ENCODE measurements around the gene EPS8L2.
"Not testable (repeated sequence)": the region's sequence is repeated elsewhere in the genome, so short reads cannot be mapped to it uniquely, and the experiment has no call there.

EPS8L2 gene

DNA sequence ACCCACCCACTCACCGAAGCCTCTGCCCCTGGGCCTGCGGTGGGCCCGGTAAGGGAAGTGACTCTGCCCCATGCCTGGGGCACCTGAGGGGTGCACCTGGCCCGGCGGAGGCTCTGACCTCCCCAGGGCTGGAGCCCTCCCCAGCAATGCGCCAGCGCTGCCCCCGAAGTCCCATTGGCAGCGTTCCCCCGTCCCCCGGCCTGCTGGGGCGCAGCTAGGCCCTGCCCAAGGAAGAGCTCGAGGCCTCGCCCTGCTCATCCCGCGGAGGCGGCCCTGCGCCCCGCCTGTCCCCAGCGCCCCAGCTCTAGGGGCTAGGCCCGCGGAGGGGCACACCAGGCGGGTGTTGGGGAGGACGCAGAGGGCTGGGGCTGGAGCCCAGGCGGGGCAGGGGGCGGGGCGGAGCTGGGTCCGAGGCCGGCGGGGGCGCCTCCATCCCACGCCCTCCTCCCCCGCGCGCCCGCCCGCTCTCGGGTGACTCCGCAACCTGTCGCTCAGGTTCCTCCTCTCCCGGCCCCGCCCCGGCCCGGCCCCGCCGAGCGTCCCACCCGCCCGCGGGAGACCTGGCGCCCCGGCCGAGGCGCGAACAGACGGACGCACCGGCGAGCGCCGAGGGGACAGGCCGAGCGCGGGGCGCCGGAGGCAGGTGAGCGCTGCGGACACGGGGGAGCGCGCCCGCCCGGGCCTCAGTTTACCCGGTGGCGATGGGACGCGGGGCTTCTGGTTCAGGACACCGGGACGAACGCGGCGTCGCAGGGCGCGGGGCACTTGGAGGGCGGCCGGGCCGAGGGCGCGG is at the start of gene EPS8L2:
Gene EPS8L2 (plus strand): TSS at position 586 of the 793 bp plus-strand sequence. CDS start 3,177 bp downstream, outside the sequence.
- no peak for DNase-seq

DNA sequence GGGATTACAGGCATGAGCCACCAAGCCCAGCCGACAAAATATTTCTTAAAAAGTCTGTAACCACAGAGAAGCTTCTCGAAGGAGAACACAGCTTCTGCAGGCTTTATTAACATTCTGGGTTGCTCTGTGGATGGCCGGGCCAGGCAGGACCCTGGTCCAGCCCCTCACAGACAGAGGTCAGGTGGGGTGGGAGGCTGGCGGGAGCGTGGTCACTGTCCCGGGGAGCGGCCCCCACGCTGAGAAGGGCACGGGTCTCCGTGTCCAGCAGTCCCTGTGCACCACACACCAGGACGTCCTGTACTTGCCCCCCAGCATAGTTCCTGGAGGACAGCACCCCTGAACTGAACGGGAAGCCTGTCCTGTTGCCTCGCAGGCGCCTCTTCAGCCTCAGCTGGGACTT is 49.6 kb upstream of the EPS8L2 start:
- DNase-seq, result no peak

DNA sequence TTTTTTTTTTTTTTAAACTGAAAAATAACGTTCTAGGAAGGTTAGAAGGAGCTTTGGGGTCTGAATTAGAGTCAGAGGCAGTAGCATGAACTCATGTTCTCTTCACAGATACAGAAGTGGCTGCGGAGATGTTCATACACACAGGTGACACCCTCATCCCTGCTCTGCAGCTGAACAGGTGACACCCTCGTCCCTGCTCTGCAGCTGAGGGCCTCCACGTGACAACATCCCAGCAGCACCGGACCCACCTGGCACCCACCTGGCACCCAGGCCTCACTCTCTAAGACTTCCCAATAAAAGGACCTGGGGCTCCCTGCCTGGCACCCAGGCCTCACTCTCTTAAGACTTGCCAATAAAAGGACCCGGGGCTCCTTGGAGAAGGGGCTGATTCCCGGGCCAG is 49.2 kb upstream of the EPS8L2 start:
- no peak for DNase-seq

DNA sequence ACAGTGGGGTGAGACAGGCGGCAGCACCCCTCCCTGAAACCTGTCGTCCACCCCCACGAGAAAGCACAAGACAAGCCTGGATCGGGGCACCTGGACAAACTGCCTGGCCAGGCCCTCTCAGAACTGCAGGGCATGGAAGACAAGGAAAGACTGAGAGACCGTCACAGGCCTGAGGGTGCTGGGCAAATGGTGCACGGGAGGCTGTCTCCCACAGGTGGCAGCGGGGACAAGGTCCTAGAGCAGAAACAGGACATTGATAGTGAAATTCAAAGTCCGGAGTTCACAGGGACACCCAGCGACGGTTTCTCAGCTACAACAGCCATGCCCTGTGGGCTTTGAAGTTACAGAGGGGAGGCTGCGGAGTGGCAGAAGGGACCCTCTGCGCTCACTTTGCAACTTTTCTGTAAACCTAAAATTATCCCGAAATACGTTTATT is 48.3 kb upstream of the EPS8L2 start:
- no peak for DNase-seq

DNA sequence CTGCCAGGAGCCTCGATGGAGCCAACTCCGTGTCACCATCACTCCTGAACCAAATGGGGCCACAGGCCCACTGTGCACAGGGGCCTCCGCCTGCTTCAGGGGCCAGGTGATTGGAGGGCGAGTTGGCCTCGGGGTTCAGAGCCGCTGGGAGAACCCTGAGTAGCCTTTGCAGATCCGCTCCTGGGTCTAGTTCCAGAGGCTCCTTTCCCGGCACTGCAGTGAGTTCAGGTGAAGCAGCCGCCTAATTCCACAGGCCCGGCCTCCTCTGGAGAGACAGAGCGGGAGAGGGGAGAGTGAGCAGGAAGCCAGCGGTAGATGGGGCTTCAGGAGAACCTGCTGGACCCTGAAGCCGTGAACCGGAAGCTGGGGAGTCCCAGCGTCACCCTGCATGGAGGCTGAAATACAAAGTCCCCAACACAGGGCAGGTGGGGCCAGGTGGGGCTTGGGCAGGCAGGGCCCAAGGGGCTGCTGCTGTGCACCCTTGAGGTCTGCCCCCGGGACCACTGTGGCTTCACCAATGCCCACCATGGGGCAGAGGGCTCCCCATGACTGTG is 46.4 kb upstream of the EPS8L2 start:
- DNase-seq, result no peak

DNA sequence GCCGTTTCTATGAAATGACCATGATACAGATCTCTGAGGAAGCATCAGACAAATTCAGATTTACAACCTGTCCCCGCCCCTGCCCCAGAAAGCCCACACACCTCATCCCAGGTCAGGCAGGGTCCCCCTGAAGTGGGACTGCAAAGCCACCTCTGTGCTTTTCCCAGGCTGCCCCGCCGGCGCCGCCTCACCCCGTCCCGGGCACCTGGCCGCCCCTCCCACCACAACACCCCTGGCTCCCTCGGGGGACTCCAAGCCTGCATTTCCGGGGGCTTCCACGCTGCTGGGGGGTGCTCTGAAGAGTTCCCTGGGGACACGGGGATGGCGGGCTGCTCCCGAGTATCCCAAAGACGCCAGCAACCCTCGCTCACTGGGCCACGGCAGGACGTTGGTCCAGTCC is 45.8 kb upstream of the EPS8L2 start:
- no peak for DNase-seq

DNA sequence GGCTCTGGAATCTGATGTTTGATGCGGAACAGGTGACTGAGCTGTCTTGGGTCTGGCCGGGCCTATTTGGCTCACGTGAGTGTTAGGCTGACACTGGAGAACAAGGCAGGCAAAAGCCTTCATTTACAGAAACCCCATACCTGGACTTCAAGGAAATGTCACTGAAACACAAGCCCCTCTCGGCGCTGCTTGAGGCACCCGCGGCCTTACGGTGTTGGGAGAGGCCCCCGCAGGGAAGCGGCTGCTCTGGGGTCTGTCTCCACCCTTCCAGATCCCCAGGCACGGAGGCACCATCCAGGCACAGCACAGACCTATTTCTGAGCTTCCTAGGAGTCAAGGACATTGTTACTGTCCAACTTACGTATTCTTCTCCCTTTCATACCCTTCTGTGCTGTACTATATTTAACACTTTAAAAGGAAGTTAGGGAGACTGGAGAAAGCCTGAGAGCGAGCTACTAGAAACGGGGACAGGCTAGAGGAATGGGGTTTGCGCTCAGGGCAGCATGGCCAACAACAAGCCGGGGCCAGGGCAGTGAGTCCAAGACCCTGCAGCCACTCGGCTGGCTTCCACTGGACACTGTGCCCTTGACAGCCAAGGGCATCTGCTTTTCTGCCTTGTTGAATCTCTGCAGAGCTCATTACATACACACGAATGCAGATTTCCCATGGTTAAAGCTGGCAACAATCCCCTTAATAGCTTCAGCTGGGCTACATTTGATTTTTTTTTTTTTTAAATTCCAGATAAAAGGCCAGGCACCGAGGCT is 45.2 kb upstream of the EPS8L2 start:
- DNase-seq, result no peak

DNA sequence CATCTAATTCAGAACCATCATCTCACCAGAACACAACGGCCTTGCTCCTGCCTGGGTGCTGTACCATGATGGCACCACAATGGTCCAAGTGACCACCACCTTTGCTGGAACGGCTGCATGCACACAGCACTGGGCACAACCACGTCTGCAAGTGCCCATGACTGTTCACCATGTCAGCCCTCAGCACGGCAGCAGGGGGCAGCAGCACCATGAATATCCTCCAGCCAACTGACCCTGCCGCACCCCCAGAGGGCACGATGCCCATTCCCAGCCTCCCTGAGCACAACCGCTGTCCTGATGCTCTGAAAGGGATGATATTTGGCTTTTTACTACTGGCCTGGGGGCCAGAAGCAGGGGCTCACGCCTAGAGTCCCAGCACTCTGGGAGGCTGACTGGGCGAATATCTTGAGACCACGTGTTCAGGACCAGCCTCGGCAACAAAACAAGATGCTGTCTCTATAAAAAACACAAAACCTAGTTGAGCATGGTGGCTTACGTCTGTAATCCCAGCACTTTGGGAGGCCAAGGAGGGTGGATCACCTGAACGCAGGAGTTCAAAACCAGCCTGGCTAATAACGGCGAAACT is 43.2 kb upstream of the EPS8L2 start:
- peak; percentile 2 for DNase-seq

DNA sequence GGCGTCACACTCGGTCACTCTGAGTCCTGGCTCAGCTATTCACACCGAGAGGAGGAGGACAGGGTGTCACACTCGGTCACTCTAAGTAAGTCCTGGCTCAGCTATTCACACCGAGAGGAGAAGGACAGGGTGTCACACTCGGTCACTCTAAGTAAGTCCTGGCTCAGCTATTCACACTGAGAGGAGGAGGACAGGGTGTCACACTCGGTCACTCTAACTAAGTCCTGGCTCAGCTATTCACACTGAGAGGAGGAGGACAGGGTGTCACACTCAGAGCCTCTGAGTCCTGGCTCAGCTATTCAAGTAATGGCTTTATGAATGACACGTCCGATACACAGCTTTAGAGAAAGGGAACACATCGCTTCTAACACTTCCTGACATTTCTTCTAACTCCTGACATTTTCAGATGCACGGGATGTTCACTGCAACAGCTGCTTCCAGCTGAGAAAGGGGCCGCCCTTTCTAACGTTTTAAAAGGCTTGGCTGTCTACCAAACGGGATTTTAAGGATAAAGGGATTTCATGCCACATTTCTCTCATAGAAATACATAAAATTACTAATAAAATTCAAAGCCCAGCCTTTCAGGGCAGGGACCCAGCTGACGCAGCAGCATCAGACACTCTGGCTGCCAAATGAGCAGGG is 40.8 kb upstream of the EPS8L2 start:
- no peak for DNase-seq

DNA sequence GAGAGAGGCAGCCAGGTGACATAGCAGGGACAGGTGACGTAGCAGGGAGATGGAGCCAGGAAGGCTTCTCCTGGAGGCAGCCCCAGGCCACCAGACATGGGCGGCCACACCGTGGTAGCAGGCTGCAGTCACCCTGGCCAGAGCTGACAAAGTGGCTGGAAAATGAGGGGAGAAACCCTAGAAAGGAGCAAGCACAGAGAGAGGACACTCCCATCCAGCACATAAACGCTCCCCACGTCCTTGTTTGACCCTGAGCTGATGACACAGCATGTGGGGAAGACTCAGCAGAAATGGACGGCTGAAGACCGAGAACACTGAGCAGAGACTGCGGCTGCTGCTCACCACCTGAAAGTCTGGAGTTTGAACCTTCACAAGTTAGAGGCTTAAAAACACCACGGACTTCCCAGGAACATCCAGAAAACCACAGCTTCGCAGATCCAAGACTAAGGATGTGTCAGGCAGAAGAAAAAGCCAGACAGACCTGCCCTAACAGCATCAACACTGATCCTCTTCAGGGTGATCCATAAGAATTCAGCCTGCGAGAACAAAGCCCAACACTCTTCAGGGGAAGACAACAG is 40.2 kb upstream of the EPS8L2 start:
- DNase-seq, result no peak

DNA sequence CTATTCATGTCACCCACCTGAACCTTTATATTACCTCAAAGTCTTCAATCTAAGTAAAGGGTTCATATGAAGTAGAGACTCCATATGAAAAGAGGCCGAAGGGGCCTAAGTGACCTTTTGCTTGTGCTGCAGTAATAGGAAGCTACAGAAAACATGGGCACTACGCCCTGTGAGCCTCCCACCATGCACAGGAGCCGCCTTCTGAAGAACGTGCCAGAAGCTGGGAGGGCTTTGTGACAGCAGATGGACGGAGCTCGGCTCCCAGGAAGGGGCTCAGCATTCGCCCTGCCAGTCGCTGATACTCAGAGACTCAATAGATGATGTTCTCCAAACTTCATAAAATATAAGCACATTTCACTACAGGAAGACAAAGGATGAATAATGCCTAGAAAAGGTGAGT is 32.2 kb upstream of the EPS8L2 start:
- DNase-seq, result no peak

DNA sequence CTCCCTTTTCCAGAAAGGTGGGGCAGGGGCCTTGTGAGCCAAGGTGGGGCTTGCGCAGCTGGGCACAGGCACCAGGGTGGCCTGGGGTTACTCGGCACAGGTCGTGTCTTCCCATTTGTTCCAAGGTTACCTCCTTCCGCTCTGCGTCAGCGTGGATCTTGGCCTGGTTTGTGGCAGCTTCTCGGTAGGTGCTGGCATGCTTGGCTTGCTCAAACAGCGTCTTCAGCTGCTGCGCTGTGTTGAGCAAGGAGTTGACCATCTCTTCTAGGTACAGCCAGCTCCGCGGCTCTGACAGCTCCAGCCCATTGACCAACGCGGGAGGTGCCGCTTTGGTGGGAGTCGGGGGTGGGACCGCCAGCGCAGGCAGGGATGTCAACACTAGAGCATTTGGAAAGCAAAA is 31.6 kb upstream of the EPS8L2 start:
- DNase-seq, result no peak

DNA sequence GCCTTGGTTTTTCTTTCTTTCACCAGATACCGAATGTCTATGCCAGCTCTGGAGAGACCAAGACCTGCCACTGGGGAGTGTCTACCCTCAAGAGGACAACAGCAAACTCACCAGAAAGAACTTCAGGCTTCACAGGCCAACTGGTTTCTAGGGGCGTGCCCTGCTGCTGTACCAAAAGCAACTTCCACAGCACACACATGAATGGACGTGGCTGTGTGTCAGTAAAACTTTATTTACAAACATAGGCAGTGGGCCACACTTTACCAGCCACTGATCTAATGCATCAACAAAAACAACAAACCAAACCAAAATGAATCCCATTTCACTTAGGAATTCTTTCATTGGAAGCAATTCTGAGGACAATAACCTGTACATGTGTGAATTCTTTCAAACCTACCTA is 27.7 kb upstream of the EPS8L2 start:
- DNase-seq, result no peak

DNA sequence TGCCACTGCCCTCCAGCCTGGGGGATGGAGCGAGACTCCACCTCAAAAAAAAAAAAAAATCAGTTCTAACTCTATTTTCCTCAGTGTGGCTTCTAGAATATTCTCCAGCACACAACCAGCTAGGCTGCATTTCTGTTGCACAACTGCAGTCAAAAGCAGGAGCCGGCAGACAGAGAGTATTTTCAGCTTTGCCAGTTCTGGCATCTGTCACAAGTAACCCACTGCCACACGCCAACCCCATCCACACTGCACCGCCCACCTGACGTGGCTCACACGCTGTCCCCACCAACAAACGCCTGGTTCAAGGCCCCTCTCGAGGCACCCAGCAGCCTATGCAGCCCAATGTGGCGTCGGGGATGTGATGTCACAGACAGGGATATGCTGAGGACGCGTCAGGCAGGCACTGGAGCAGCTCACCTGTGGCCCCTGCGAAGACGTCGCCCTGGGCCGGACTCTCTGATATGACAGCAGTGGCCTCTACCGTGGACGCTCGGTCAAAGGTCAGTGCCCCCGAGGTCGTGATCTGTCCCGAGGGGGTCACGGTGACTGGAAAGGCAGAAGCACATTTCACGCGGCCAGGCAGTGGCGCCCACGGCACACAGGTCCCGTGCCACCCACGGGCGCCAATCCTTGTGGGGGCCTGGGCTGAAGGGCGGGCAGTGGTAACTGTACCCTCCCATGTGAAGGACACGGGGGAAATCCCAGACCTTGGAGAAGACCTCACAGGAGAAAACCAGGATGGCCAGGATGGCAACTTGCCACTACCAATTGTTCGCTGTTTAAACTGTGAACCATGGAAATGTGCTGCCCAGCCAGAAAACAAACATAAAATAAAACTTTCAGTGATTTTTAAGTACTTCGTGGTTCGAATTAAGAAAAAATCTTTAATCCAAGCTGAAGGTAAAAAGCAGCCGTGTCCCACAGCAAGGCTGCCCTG is 26.5 kb upstream of the EPS8L2 start:
- no peak for DNase-seq

DNA sequence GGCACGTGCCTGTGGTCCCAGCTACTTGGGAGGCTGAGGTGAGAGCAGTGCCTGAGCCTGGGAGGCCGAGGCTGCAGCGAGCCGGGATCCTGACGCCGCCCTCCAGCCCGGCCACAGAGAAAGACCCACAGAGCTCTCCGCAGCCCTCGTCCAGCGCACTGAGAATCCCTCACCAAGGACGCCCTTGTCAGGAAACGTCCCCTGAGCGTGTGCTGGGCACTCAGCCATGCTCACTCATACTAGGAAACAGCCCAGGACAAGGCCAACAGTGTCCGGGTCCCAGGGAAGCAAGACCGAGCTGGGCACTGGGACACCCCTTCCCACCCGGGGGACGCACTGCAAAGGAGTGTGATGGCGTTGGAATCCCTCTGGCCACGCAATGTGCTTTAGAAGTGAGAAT is 25.6 kb upstream of the EPS8L2 start:
- DNase-seq, result no peak

DNA sequence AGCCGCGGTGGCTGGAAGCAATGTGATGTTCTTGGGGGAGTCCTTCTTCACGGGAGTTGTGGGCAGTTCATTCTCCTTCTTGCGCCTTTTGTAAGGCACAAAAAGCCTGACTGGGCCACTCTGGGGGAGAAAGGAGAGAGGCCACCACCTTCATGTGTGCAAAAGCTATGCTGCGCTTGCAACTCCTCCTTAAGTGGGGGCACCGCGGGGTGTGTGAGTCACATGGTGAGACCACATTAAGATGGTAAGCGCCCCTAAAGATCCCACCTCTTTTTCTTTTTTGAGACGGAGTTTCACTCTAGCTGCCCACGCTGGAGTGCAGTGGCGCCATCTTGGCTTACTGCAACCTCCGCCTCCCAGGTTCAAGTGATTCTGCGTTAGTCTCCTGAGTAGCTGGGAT is 25.1 kb upstream of the EPS8L2 start:
- no peak for DNase-seq

DNA sequence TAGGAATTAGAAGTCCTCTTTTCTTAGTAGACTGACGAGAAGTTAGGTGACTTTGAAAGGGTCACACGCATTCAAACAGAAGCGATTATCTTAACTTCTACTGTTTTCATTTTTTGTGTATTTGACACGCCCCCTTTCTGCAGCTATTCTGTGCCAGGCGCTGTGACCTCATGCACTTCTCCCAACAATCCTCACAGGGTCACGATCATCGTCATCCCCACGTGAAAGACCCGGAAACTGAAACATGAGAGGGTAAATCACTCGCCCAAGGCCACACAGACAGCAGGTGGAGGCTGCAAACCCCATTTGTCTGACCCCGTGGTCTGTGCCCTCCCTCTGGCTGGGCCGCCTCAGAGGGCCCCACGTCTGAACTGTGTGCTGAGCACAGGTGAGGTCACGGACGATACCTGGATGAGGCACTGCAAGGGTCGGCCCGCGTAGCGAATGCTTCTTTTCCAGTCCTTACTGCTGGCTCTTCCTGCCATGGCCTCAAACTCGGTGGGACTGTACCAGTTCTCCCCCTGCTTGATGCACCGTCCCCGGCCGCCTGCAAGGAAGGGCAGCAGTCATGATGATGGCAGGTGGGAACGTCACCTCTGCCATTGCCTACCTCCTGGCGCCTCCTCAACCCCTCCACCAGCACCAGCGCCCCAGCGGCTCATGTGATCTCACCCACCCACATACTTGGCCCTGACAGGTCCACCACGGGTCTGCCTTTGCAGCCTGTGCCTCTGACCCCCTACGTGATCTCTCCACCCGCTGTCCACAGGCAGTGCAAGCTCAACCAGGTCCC is 19.4 kb upstream of the EPS8L2 start:
- no peak for DNase-seq

DNA sequence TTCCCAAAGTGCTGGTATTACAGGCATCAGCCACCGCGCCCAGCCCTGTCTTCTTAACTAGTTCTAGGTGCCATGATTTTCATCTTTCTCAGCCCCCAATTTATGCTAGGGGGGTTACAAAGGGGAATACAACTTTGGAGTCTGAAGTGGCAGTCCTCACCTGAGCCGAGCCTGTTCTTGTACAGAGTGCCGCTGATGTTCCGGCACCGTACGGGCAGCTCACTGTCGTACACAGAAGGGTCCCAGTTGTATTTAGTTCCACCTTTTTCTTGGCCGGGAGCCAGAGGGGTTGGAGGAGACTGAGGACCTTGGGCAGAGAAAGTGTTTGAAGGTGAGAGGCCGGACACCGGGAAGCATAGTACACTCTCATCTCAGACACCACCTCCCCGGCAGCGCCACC is 18.3 kb upstream of the EPS8L2 start:
- DNase-seq, result no peak

DNA sequence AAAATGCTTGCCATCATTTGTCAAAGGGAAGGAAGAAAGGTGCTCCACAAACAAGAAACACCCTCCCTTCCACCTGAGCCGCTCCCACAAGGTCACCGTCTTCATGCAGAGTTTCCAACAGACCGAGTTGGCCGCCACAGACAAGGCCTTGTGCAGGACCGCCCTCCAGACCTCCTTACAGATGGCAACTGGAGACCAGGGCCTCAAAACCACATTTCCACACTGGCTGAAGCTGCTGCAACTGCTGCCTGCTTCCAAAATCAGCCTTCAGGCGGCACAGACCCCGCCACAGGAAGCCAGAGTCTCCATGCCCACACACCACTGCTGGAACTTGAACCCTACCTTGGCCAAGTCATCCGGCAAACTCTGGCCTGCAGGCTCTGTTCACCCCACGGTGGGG is 17.4 kb upstream of the EPS8L2 start:
- no peak for DNase-seq

DNA sequence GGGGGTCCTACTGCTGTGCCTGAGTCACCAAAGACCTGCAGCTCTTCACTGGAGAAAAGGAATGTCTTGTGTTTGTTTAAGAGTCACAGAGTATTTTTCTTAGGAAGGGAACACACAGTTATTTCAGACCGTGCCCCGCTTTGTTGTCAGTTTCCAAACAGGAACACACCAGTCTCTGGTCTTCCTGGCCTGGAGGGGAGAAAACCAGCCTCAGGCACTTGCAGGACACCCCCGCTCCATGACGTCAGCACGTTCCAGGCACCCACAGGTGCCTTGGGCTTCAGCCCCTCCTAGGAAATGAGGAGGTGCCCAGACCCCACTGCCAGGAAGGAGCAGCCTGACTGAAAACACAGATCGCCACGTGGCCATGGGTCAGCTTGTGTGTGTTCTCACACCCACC is 16.4 kb upstream of the EPS8L2 start:
- DNase-seq, result no peak

DNA sequence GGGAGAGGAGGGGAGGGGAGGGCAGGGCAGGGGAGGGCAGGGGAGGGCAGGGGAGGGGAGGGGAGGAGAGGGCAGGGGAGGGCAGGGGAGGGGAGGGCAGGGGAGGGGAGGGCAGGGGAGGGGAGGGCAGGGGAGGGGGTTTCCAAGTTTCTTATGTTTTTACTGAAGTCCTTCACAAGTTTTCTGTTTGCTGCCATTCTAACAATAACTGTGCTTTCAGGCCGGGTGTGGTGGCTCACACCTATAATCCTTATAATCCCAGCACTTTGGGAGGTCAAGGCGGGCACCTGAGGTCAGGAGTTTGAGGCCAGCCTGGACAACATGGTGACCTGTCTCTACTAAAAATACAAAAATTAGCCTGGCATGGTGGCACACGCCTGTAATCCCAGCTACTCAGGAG is 15.8 kb upstream of the EPS8L2 start:
- DNase-seq, result not testable (repeated sequence)
